Measurements from ENCODE around the gene ADAMTS6.

Gene ADAMTS6

DNA sequence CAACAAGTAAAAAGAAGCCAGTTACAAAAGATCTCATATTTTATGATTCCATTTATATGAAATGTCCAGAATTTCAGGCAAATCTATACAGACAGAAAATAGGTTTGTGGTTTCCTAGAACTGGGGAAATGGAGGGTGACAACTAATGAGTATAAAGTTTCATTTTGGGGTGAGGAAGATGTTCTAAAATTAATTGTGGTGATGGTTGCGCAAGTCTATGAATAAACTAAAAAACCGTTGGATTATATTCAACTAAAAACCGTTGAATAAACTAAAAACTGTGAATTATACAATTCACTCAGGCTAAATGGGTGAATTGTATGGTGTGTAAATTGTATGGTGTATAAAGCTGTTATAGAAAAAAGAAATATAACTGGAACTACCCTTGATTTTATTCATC, 47.6 kb downstream of the ADAMTS6 start:
- FAIRE-seq (no peak), DNase-seq (ENCODE audit: insufficient read length, low spot score) (no peak)
- TF ChIP-seq POLR2A (IDR thresholded peaks at IDR 0.05; ENCODE audit: low read depth, low read length): no peak
- no peak for TF ChIP-seq TAF1 (IDR thresholded peaks at IDR 0.05; ENCODE audit: low read depth, low read length)
- TF ChIP-seq SPI1 (IDR thresholded peaks at IDR 0.05; ENCODE audit: low read depth, low read length): no peak
- TF ChIP-seq POLR2AphosphoS5 (IDR thresholded peaks at IDR 0.05; ENCODE audit: low read depth, low read length): no peak
- no peak for TF ChIP-seq PAX5 (IDR thresholded peaks at IDR 0.05; ENCODE audit: insufficient read depth, low read length, severe bottlenecking)
- TF ChIP-seq POU2F2 (IDR thresholded peaks at IDR 0.05; ENCODE audit: low read depth, low read length): no peak

DNA sequence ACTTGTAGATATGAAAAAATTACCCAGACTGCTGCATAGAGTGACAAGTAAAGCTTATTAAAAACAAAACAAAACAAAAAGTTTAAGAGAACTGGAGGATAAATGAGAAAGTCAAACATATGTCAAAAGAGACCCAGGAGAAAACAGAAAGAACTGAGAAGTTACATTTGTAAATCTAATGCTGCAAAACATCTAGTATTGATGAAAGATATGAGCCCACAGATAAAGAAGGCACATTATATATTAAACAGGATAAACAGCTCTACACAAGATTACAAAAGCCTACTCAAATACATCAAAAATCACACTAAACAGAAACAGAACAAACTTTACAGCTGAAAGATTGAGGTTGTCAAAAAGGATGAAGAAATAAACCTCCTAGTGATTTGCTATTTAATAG, 55.1 kb downstream of the ADAMTS6 start:
- no peak for TF ChIP-seq PAX5 (IDR thresholded peaks at IDR 0.05; ENCODE audit: insufficient read depth, low read length, severe bottlenecking)
- TF ChIP-seq TAF1 (IDR thresholded peaks at IDR 0.05; ENCODE audit: low read depth, low read length): no peak
- TF ChIP-seq POU2F2 (IDR thresholded peaks at IDR 0.05; ENCODE audit: low read depth, low read length): no peak
- TF ChIP-seq SPI1 (IDR thresholded peaks at IDR 0.05; ENCODE audit: low read depth, low read length): no peak
- TF ChIP-seq POLR2A (IDR thresholded peaks at IDR 0.05; ENCODE audit: low read depth, low read length): no peak
- TF ChIP-seq POLR2AphosphoS5 (IDR thresholded peaks at IDR 0.05; ENCODE audit: low read depth, low read length): no peak
- DNase-seq (ENCODE audit: insufficient read length, low spot score) (no peak), FAIRE-seq (no peak)

- no peak for TF ChIP-seq PAX5 (IDR thresholded peaks at IDR 0.05; ENCODE audit: insufficient read depth, low read length, severe bottlenecking)
- TF ChIP-seq SPI1 (IDR thresholded peaks at IDR 0.05; ENCODE audit: low read depth, low read length): no peak
- no peak for TF ChIP-seq POLR2A (IDR thresholded peaks at IDR 0.05; ENCODE audit: low read depth, low read length)
- no peak for TF ChIP-seq POU2F2 (IDR thresholded peaks at IDR 0.05; ENCODE audit: low read depth, low read length)
- TF ChIP-seq POLR2AphosphoS5 (IDR thresholded peaks at IDR 0.05; ENCODE audit: low read depth, low read length): no peak
- no peak for TF ChIP-seq TAF1 (IDR thresholded peaks at IDR 0.05; ENCODE audit: low read depth, low read length)
- DNase-seq (ENCODE audit: insufficient read length, low spot score) (no peak), FAIRE-seq (no peak)
These were observed 58.1 kb downstream of the ADAMTS6 start for GRCh38 chr5:65423623-65424022.

GRCh38 chr5:65418661-65419060, 63.1 kb downstream of the ADAMTS6 start:
- DNase-seq (ENCODE audit: insufficient read length, low spot score) (no peak), FAIRE-seq (no peak)
- TF ChIP-seq POLR2A (IDR thresholded peaks at IDR 0.05; ENCODE audit: low read depth, low read length) (no peak), PAX5 (IDR thresholded peaks at IDR 0.05; ENCODE audit: insufficient read depth, low read length, severe bottlenecking) (no peak), SPI1 (IDR thresholded peaks at IDR 0.05; ENCODE audit: low read depth, low read length) (no peak), POLR2AphosphoS5 (IDR thresholded peaks at IDR 0.05; ENCODE audit: low read depth, low read length) (no peak), TAF1 (IDR thresholded peaks at IDR 0.05; ENCODE audit: low read depth, low read length) (no peak), POU2F2 (IDR thresholded peaks at IDR 0.05; ENCODE audit: low read depth, low read length) (no peak)

- no peak for TF ChIP-seq TAF1 (IDR thresholded peaks at IDR 0.05; ENCODE audit: low read depth, low read length)
- no peak for TF ChIP-seq POU2F2 (IDR thresholded peaks at IDR 0.05; ENCODE audit: low read depth, low read length)
- no peak for TF ChIP-seq POLR2AphosphoS5 (IDR thresholded peaks at IDR 0.05; ENCODE audit: low read depth, low read length)
- no peak for TF ChIP-seq SPI1 (IDR thresholded peaks at IDR 0.05; ENCODE audit: low read depth, low read length)
- TF ChIP-seq POLR2A (IDR thresholded peaks at IDR 0.05; ENCODE audit: low read depth, low read length): no peak
- FAIRE-seq: no peak
- no peak for DNase-seq (ENCODE audit: insufficient read length, low spot score)
These were observed 67.9 kb downstream of the ADAMTS6 start for GRCh38 chr5:65413822-65414221.

DNA sequence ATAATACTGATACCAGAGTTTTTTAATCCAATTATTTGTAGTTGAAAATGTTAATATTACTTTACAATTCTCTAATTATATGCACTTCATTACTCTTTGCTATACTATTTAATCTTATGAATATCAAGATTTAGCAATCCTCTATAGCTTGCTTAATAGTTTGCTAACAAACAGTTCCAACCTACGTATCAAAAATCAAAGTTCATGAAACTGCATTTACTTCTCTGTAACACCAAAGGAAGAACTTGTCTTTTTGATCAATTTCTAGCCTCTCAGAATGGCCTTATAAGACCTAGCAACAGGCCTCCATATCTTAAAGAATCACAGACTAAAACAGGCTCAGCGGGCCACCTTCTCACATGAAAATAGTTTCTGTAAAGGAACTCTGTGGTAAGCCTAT, 68.9 kb downstream of the ADAMTS6 start:
- TF ChIP-seq POLR2A (IDR thresholded peaks at IDR 0.05; ENCODE audit: low read depth, low read length) (no peak), PAX5 (IDR thresholded peaks at IDR 0.05; ENCODE audit: insufficient read depth, low read length, severe bottlenecking) (no peak), POLR2AphosphoS5 (IDR thresholded peaks at IDR 0.05; ENCODE audit: low read depth, low read length) (no peak), SPI1 (IDR thresholded peaks at IDR 0.05; ENCODE audit: low read depth, low read length) (no peak), TAF1 (IDR thresholded peaks at IDR 0.05; ENCODE audit: low read depth, low read length) (no peak), POU2F2 (IDR thresholded peaks at IDR 0.05; ENCODE audit: low read depth, low read length) (no peak)
- no peak for FAIRE-seq

DNA sequence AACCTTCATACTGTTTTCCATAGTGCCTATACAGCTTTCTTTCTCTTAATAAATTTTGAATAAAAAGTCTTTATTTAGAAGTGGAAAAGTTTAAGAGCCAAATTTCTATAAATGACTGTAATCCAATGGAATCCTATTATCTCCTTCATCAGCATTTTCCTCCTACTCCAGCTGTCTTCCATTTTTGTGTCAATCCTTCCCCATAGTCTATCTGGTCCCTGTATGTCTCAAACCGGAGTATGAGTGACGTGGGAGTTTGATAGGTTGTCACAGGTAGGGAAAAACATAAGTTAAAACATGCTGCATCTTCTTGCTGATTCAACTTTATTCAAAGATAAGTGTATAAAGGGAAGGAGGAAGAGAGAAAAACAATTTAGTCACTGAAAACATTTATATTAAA, 70.4 kb downstream of the ADAMTS6 start:
- TF ChIP-seq POU2F2 (IDR thresholded peaks at IDR 0.05; ENCODE audit: low read depth, low read length) (no peak), POLR2A (IDR thresholded peaks at IDR 0.05; ENCODE audit: low read depth, low read length) (no peak), TAF1 (IDR thresholded peaks at IDR 0.05; ENCODE audit: low read depth, low read length) (no peak), SPI1 (IDR thresholded peaks at IDR 0.05; ENCODE audit: low read depth, low read length) (no peak), PAX5 (IDR thresholded peaks at IDR 0.05; ENCODE audit: insufficient read depth, low read length, severe bottlenecking) (no peak)
- no peak for FAIRE-seq
- DNase-seq (ENCODE audit: insufficient read length, low spot score): no peak

More for the DNA sequence above, 68.9 kb downstream of the ADAMTS6 start:
- no peak for DNase-seq (ENCODE audit: insufficient read length, low spot score)

GRCh38 chr5:65395526-65396155, 86.1 kb downstream of the ADAMTS6 start:
- TF ChIP-seq TAF1 (IDR thresholded peaks at IDR 0.05; ENCODE audit: low read depth, low read length) (no peak), POLR2AphosphoS5 (IDR thresholded peaks at IDR 0.05; ENCODE audit: low read depth, low read length) (no peak), PAX5 (IDR thresholded peaks at IDR 0.05; ENCODE audit: insufficient read depth, low read length, severe bottlenecking) (no peak), SPI1 (IDR thresholded peaks at IDR 0.05; ENCODE audit: low read depth, low read length) (no peak), POLR2A (IDR thresholded peaks at IDR 0.05; ENCODE audit: low read depth, low read length) (no peak)
- FAIRE-seq: no peak

DNA sequence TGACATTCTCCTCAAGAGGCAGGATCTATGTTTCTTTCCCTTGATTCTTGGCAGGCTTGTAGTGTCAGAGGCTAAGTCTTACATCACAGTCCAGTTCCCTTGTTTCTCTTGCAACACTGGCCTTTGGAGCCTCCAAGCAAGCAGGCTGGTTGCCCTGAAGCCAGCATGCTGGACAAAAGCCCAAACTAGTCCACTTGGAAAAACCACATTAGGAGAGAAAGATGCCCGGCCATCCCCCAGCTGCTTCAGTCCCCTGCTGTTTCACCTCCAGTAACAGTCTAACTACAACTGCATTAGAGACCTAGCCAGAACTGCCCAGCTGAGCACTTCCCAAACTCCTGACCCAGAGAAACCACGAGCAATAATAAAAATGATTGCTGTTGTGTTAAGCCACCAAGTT, 87.6 kb downstream of the ADAMTS6 start:
- TF ChIP-seq POLR2A (IDR thresholded peaks at IDR 0.05; ENCODE audit: low read depth, low read length): no peak
- TF ChIP-seq POU2F2 (IDR thresholded peaks at IDR 0.05; ENCODE audit: low read depth, low read length): no peak
- no peak for TF ChIP-seq POLR2AphosphoS5 (IDR thresholded peaks at IDR 0.05; ENCODE audit: low read depth, low read length)
- no peak for TF ChIP-seq PAX5 (IDR thresholded peaks at IDR 0.05; ENCODE audit: insufficient read depth, low read length, severe bottlenecking)
- TF ChIP-seq TAF1 (IDR thresholded peaks at IDR 0.05; ENCODE audit: low read depth, low read length): no peak
- TF ChIP-seq SPI1 (IDR thresholded peaks at IDR 0.05; ENCODE audit: low read depth, low read length): no peak
- FAIRE-seq: no peak
- DNase-seq (ENCODE audit: insufficient read length, low spot score): no peak

More at GRCh38 chr5:65395526-65396155, 86.1 kb downstream of the ADAMTS6 start:
- DNase-seq (ENCODE audit: insufficient read length, low spot score): no peak

GRCh38 chr5:65391591-65391990, 90.1 kb downstream of the ADAMTS6 start:
- TF ChIP-seq PAX5 (IDR thresholded peaks at IDR 0.05; ENCODE audit: insufficient read depth, low read length, severe bottlenecking) (no peak), SPI1 (IDR thresholded peaks at IDR 0.05; ENCODE audit: low read depth, low read length) (no peak), TAF1 (IDR thresholded peaks at IDR 0.05; ENCODE audit: low read depth, low read length) (no peak), POLR2A (IDR thresholded peaks at IDR 0.05; ENCODE audit: low read depth, low read length) (no peak), POLR2AphosphoS5 (IDR thresholded peaks at IDR 0.05; ENCODE audit: low read depth, low read length) (no peak), POU2F2 (IDR thresholded peaks at IDR 0.05; ENCODE audit: low read depth, low read length) (no peak)
- no peak for FAIRE-seq
- DNase-seq (ENCODE audit: insufficient read length, low spot score): no peak

All from GM12891 (cell line).